ENCODE results near the gene RRAD.

DNA sequence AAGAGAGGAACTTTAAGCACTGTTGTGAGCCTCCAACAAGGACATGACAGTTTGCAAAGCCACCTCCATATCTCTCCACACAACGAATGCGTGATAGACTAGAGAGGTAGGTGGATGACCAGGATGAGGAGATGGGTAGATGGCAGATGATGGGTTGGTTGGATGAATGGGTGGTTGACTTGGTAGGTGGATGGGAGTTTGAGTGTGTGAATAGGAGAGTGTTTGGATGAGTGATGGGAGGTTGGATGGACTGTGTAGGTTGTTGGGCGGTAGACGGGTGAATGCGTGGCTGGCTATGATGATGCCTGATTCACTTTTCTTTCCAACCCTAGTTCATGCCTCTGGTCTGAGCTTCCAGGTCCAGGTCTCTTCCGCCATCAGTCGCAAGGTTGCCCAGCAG lies 10.8 kb downstream of the RRAD start:
- TF ChIP-seq FOXM1 (IDR thresholded peaks at IDR 0.05; ENCODE audit: borderline replicate concordance), result no peak
- no peak for TF ChIP-seq SUZ12 (IDR thresholded peaks at IDR 0.05)
- no peak for TF ChIP-seq TARDBP (IDR thresholded peaks at IDR 0.05)
- no peak for TF ChIP-seq SP1 (IDR thresholded peaks at IDR 0.05)
- no peak for TF ChIP-seq ELF4 (IDR thresholded peaks at IDR 0.05)
- no peak for TF ChIP-seq L3MBTL2 (conservative IDR thresholded peaks at IDR 0.05)
- TF ChIP-seq ZNF384 (IDR thresholded peaks at IDR 0.05), result no peak
- no peak for TF ChIP-seq FOXK2 (IDR thresholded peaks at IDR 0.05)
- no peak for TF ChIP-seq HDGF (IDR thresholded peaks at IDR 0.05; ENCODE audit: borderline replicate concordance)
- TF ChIP-seq BHLHE40 (IDR thresholded peaks at IDR 0.05; ENCODE audit: borderline replicate concordance), result no peak
- no peak for TF ChIP-seq LEF1 (IDR thresholded peaks at IDR 0.05; ENCODE audit: borderline replicate concordance)
- TF ChIP-seq FOXA1 (IDR thresholded peaks at IDR 0.05), result no peak
- no peak for TF ChIP-seq NFRKB (IDR thresholded peaks at IDR 0.05)
- no peak for TF ChIP-seq ARNT (IDR thresholded peaks at IDR 0.05)

Data from HEK293T (cell line).